IPS-18c (cell line): ENCODE results near the gene CELF3.
"Not testable (repeated sequence)": the region's sequence is repeated elsewhere in the genome, so short reads cannot be mapped to it uniquely, and the experiment has no call there.

Source experiments
- H3K4me3 ChIP-seq: 2 replicates; pipeline ENCODE4 v1.7.0; 2013; ENCODE audit warnings: low read depth, mild to moderate bottlenecking, low read length, moderate library complexity; ENCODE audit not compliant: insufficient read depth
- H3K9me3 ChIP-seq: one replicate; pipeline ENCODE4 v1.6.1; 2013; ENCODE audit warnings: mild to moderate bottlenecking, low read length, moderate library complexity; ENCODE audit not compliant: control insufficient read depth, insufficient read depth

Gene CELF3

DNA sequence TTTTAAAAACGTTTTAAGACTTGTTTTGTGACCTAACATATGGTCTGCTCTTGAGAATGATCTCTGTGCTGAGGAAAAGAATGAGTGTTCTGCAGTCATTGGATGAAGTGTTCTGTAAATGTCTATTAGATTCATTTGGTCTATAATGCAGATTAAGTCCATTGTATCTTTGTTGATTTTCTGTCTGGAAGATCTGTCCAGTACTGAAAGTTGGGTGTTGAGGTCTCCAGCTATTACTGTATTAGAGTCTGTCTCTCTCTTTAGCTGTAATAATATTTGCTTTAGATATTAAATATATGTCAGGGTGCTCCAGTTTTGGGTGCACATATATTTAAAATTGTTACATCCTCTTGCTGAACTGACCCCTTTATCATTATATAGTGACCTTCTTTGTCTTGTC lies 43.2 kb downstream of the CELF3 start:
- no peak overlapping the region for H3K4me3 ChIP-seq
- H3K9me3 ChIP-seq: no peaks in the 10 kb centered on the region

DNA sequence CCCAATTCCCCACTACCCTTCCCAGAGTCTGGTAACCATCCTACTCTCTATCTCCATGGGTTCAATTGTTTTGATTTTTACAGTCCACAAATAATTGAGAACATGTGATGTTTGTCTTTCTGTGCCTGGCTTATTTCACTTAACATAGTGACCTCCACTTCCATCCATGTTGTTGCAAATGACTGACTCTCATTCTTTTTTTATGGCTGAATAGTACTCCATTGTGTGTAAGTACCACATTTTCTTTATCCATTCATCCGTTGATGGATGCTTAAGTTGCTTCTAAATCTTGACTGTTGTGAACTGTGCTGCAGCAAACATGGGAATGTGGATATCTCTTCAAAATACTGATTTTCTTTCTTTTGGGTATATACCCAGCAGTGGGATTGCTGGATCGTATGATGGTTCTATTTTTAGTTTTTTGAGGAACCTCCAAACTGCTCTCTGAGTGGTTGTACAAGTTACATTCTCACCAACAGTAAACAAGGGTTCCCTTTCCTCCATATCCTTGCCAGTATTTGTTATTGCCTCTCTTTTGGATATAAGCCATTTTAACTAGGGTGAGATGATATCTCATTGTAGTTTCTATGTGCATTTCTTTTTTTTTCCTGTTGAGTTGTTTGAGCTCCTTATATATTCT lies 46.4 kb downstream of the CELF3 start:
- not testable (repeated sequence) for H3K4me3 ChIP-seq, H3K9me3 ChIP-seq

DNA sequence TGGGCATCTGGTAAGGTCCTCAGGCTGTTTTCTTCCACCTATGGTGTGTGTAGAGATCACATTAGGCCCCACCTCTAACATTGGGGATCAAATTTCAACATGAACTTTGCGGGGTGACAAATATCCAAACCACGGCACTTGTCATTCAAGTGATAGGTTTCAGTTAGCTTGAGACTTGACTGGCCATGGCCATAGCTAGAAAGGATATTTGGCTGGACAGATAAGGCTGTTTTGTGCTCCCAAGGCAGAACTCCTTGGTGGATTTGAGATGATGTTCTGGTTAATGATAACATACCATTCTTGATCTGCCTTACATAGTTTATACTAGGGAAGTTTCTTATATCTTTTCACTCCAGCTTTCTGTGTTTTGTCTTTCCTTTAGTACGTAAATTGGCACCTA lies 48.5 kb downstream of the CELF3 start:
- Histone ChIP-seq H3K9me3 (no peaks in the 10 kb centered on the region), H3K4me3 (no peak overlapping the region)

GRCh38 chr1:151661751-151662150 lies 54.9 kb downstream of the CELF3 start:
- H3K9me3 ChIP-seq: no peaks in the 10 kb centered on the region
- H3K4me3 ChIP-seq: no peak overlapping the region

GRCh38 chr1:151655371-151655770 lies 61.2 kb downstream of the CELF3 start:
- no peaks in the 10 kb centered on the region for H3K9me3 ChIP-seq

DNA sequence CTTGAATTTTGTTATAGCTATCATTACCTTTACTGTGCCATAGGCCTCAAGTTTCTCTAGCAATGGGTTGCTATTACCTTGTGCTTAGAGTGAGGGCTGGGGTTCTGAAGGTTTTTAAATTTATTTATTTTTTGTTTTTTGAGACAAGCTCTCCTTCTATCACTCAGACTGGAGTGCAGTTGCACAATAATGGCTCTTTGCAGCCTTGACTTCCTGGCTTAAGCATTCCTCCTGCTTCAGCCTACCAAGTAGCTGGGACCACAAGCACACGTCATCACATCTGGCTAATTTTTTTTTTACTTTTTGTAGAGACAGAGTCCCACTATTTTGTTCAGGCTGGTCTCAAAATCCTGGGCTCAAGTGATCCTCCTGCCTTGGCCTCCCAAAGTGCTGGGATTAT lies 63.2 kb downstream of the CELF3 start:
- H3K9me3 ChIP-seq: peaks cover 4% of the 10 kb centered on the region
- no peak overlapping the region for H3K4me3 ChIP-seq

More at GRCh38 chr1:151655371-151655770, 61.2 kb downstream of the CELF3 start:
- no peak overlapping the region for H3K4me3 ChIP-seq
